Left renal pelvis (tissue), 4 donors: ENCODE measurements around the gene BCL2L1. TPM values are rescaled to one million over a fixed set of nuclear protein-coding genes. Genes with fewer than 3 reads are reported as not detected.

Experiments used
- DNase-seq, 4 donors: peaks; one replicate each; pipeline ENCODE4 v3.0.0-alpha.2; 2013; ENCODE audit warnings: low read depth in 4 of 4, low spot score in 3 of 4
- polyA plus RNA-seq, 4 donors: library from polyadenylated mRNA; unstranded; fragments of 120-200 nt; gene quantifications; one replicate each; pipeline ENCODE4 v1.2.1, GENCODE V29; 2013; ENCODE audit not compliant: insufficient read length in 4 of 4

The BCL2L1 gene
- polyA plus RNA-seq, 4 donors, result 67.2 to 81.0 (median 76.5) TPM

- DNase-seq, result no peak
Observed at GRCh38 chr20:31615416-31615815, 107.3 kb downstream of the BCL2L1 start.

Other genes with a start within 250 kb of the BCL2L1 start
- gene DEFB124, start 247.7 kb downstream of the BCL2L1 start, polyA plus RNA-seq, result 1 to 10 TPM in 1 of 4 donors, under 1 TPM in 1, not detected in 2; 0.49 to 1.2 TPM
- gene REM1, start 247.6 kb downstream of the BCL2L1 start, polyA plus RNA-seq, result 1 to 10 TPM in 2 of 4 donors, under 1 TPM in 2; 0.44 to 2.7 (median 0.83) TPM
- gene HM13, start 208.4 kb downstream of the BCL2L1 start, polyA plus RNA-seq, result 100 to 1,000 TPM; 112 to 154 (median 134) TPM
- gene ID1, start 117.6 kb downstream of the BCL2L1 start, polyA plus RNA-seq, result 100 to 1,000 TPM; 101 to 255 (median 147) TPM
- gene COX4I2, start 85.0 kb downstream of the BCL2L1 start, polyA plus RNA-seq, result 1 to 10 TPM; 1.6 to 2.6 (median 2.1) TPM
- 10 to 100 TPM; 45.4 to 54.6 (median 52.9) TPM for gene TPX2, start 16.4 kb upstream of the BCL2L1 start, polyA plus RNA-seq
- under 1 TPM; 0.56 to 0.96 (median 0.82) TPM for gene MYLK2, start 96.5 kb upstream of the BCL2L1 start, polyA plus RNA-seq
- 1 to 10 TPM; 3.5 to 8.4 (median 5.4) TPM for gene FOXS1, start 122.7 kb upstream of the BCL2L1 start, polyA plus RNA-seq
- gene DUSP15, start 147.7 kb upstream of the BCL2L1 start, polyA plus RNA-seq, result 10 to 100 TPM in 3 of 4 donors, 1 to 10 TPM in 1; 4.6 to 16.7 (median 16.0) TPM
- gene TTLL9, start 147.8 kb upstream of the BCL2L1 start, polyA plus RNA-seq, result 1 to 10 TPM in 3 of 4 donors, under 1 TPM in 1; 0.48 to 6.2 (median 2.5) TPM
- 10 to 100 TPM; 12.8 to 22.0 (median 19.8) TPM for gene PDRG1, start 229.2 kb upstream of the BCL2L1 start, polyA plus RNA-seq
- under 1 TPM; 0.20 to 0.47 (median 0.33) TPM for gene XKR7, start 245.3 kb upstream of the BCL2L1 start, polyA plus RNA-seq